Nephron progenitor cell (in vitro differentiated cells): ENCODE data around the gene LGALS3.

ENCODE experiments used
- DNase-seq: peaks from one replicate; pipeline ENCODE4 v3.0.0; 2021
- H3K27ac Mint-ChIP-seq: 2 replicates; pipeline ENCODE4 v1.8.0; 2021; ENCODE audit warnings: mild to moderate bottlenecking, moderate library complexity, mixed read lengths
- H3K27me3 Mint-ChIP-seq: 2 replicates; pipeline ENCODE4 v1.8.0; 2021; ENCODE audit warnings: mild to moderate bottlenecking, low read depth, mixed read lengths; ENCODE audit not compliant: poor library complexity
- H3K36me3 Mint-ChIP-seq: 2 replicates; pipeline ENCODE4 v1.8.0; 2021; ENCODE audit warnings: low read depth, mixed read lengths
- H3K4me1 Mint-ChIP-seq: 2 replicates; pipeline ENCODE4 v1.8.0; 2021; ENCODE audit warnings: mixed read lengths
- H3K4me3 Mint-ChIP-seq: 2 replicates; pipeline ENCODE4 v1.8.0; 2021; ENCODE audit warnings: mild to moderate bottlenecking, moderate library complexity, mixed read lengths
- H3K9me3 Mint-ChIP-seq: 2 replicates; pipeline ENCODE4 v1.8.0; 2021; ENCODE audit warnings: mild to moderate bottlenecking, moderate library complexity, mixed read lengths
- TF ChIP-seq, protein P1 (sequence below): fragments of 200-600 bp; sonication (generic); IDR thresholded peaks from 2 replicates; pipeline ENCODE4 v1.5.0; 2021; ENCODE audit warnings: antibody characterized with exemption

LGALS3 gene

DNA sequence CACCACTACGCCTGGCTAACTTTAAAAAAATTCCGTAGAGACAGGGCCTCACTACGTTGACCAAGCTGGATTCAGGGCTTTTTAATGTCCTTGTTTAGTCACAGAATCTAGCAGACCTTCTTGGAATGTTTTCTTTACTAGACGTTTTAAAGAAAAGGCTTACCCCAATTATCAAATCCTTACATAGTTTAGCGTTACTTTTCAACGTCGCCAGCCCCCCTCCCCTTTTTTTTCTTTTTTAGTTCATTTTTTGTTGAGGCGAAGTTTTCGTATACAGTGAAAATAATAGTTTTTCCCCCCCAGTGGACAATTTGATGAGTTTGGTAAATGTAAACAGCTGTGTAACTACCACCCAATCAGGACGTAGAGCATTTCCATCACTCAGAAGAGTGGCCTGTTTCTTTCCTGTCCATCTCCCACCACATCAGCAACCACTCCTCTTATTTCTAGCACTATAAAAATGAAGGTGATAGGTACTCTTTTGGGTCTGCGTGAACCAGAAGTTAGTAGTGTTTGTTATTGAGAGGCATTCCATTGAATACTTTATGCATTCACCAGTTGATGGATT, 63.1 kb downstream of the LGALS3 start:
- peak overlapping the region; percentile 94 for H3K4me3 Mint-ChIP-seq
- TF ChIP-seq, protein P1, sequence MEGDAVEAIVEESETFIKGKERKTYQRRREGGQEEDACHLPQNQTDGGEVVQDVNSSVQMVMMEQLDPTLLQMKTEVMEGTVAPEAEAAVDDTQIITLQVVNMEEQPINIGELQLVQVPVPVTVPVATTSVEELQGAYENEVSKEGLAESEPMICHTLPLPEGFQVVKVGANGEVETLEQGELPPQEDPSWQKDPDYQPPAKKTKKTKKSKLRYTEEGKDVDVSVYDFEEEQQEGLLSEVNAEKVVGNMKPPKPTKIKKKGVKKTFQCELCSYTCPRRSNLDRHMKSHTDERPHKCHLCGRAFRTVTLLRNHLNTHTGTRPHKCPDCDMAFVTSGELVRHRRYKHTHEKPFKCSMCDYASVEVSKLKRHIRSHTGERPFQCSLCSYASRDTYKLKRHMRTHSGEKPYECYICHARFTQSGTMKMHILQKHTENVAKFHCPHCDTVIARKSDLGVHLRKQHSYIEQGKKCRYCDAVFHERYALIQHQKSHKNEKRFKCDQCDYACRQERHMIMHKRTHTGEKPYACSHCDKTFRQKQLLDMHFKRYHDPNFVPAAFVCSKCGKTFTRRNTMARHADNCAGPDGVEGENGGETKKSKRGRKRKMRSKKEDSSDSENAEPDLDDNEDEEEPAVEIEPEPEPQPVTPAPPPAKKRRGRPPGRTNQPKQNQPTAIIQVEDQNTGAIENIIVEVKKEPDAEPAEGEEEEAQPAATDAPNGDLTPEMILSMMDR = no peak
- H3K4me1 Mint-ChIP-seq = peaks cover 22% of the 10 kb centered on the region
- H3K36me3 Mint-ChIP-seq = peaks cover 18% of the 10 kb centered on the region
- no peak for DNase-seq
- H3K27me3 Mint-ChIP-seq = peaks cover 2% of the 10 kb centered on the region
- peak overlapping the region; percentile 37 for H3K27ac Mint-ChIP-seq
- peaks cover 10% of the 10 kb centered on the region for H3K9me3 Mint-ChIP-seq

DNA sequence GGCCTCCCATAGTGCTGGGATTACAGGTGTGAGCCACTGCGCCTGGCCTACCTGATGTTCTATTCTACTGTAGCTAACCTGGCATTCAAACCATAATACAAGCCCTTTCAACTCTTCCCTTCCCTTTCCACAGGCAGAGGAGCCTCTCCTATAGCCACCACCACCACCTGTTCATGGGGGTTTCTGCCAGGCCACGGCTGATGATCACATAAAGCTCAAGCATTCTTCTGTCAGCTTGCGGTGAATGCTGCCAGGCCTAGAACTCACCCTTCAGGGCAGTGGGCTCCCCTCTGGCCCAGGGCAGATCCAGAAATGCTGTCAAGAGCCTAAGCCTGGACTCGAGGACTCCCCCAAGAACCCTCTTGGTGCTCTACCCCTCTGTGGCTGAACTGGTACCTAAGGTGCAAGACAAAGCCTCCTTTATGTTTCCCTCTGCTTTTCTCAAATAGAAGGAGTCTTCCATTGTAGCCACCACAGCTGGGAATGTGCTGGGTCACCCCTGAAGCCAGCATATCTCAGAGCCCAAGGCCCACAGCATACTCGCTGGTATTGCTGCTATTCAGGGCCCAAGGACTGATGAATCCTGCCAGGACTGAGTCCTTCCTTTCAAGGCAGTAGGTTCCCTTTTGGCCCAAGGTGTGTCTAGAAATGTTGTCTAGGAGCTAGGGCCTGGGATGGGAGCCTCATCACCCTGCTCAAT, 65.8 kb downstream of the LGALS3 start:
- H3K4me1 Mint-ChIP-seq = peaks cover 10% of the 10 kb centered on the region

More for the DNA sequence above, 65.8 kb downstream of the LGALS3 start:
- Mint-ChIP-seq H3K36me3 (peaks cover 6% of the 10 kb centered on the region), H3K27ac (peak overlapping the region; percentile 34), H3K9me3 (peaks cover 10% of the 10 kb centered on the region), H3K27me3 (peaks cover 6% of the 10 kb centered on the region), H3K4me3 (no peak overlapping the region)
- TF ChIP-seq, protein P1 = no peak
- no peak for DNase-seq
